Measurements from ENCODE around the gene MRTFB. TPM values are rescaled to one million over a fixed set of nuclear protein-coding genes. Genes with fewer than 3 reads are reported as not detected.

Gene MRTFB
- total and polyA plus RNA-seq, 2 of the 13 experiments (the other 11 are each of a cell fraction or from before 2014, with no cell fraction given), result 11.4 to 14.0 TPM

GRCh38 chr16:14072360-14072759 is 1.2 kb downstream of the MRTFB start:
- BruUV-seq (replicated peaks), result no TSS peak
- no peak overlapping the region for H2AFZ ChIP-seq (ENCODE audit: low read length)
- no peak for FAIRE-seq
- in situ Hi-C loops (cut with HindIII; ENCODE audit: extremely low pct_ligation_motif_present, low pct_unique_long_range_greater_than_20kb) (no loop called here), intact Hi-C loops (cut with micrococcal nuclease; ENCODE audit: unreplicated experiment) (loop anchor here (5.0 to 10.0 kb wide), 3 partner anchors 132 to 212 kb away; no protein-coding TSS in a partner anchor)
- peak overlapping the region; percentile 85 to 97 (median 93) for H3K4me3 ChIP-seq (replicated peaks in 1 of 3; ENCODE audit: insufficient read depth in 1 of 3, low read depth in 2 of 3, low read length in 3 of 3)
- no peaks in the 10 kb centered on the region; a peak in 1 of 5 replicates for H3K36me3 ChIP-seq (replicated peaks in 1 of 2; ENCODE audit: control insufficient read depth in 1 of 2, insufficient read depth in 2 of 2, low read length in 2 of 2)
- H3K79me2 ChIP-seq (ENCODE audit: insufficient read depth, low read length), result peaks cover 43% of the 10 kb centered on the region
- no peaks in the 10 kb centered on the region for H3K9me3 ChIP-seq (ENCODE audit: low read length)
- peaks cover 44% of the 10 kb centered on the region for H3K4me1 ChIP-seq (ENCODE audit: insufficient read depth, low read length)
- no peak for ATAC-seq
- H3K4me2 ChIP-seq (ENCODE audit: low read depth, low read length), result peak overlapping the region; percentile 99
- H4K20me1 ChIP-seq (ENCODE audit: insufficient read depth, low read length), result no peaks in the 10 kb centered on the region
- WGBS (ENCODE audit: low lambda C conversion rate), result 94% methylated on average over 6 of the region's 6 CpGs
- peak overlapping the region; percentile 82 for H3K9ac ChIP-seq (ENCODE audit: insufficient read depth, low read depth, low read length)
- CTCF ChIA-PET (ENCODE audit: low intra/inter-chr PET ratio, low total read pairs), result no interaction called here
- H3K27me3 ChIP-seq (ENCODE audit: control insufficient read depth in 1 of 2, insufficient read depth in 2 of 2, low read length in 2 of 2), result no peaks in the 10 kb centered on the region; a peak in 2 of 5 replicates
- peak overlapping the region; percentile 71 for H3K27ac ChIP-seq (ENCODE audit: extremely low read length, insufficient read depth, low read length)
- POLR2A ChIA-PET, result interaction anchor here (2.3 kb wide), 1 partner anchor 15 kb away, joined by 5 read pairs; no protein-coding TSS in a partner anchor
- DNase-seq (ENCODE audit: low spot score), result no peak
- TF ChIP-seq ZFP36L1 (CRISPR knock-in tag; IDR thresholded peaks at IDR 0.05) (0 out of 2 replicates have a peak, but pooled peaks have one; percentile 61), ATAD3A (CRISPR knock-in tag; IDR thresholded peaks at IDR 0.05) (no peak), KLF11 (CRISPR knock-in tag; IDR thresholded peaks at IDR 0.05) (no peak), ZNF121 (CRISPR knock-in tag; IDR thresholded peaks at IDR 0.05) (peak; percentile 94), CEBPB (IDR thresholded peaks at IDR 0.05; ENCODE audit: borderline replicate concordance, low read depth, low read length) (peak; percentile 42; the same call in 1 of the 2 replicates), SIX1 (CRISPR knock-in tag; IDR thresholded peaks at IDR 0.05; ENCODE audit: borderline replicate concordance) (no peak), ZNF382 (CRISPR knock-in tag; IDR thresholded peaks at IDR 0.05; ENCODE audit: borderline replicate concordance) (no peak), ZBTB38 (CRISPR knock-in tag; IDR thresholded peaks at IDR 0.05) (peak; percentile 46; the same call in 1 of the 2 replicates), JUND (CRISPR knock-in tag; IDR thresholded peaks at IDR 0.05) (peak; percentile 49; the same call in 1 of the 2 replicates), ZBTB21 (CRISPR knock-in tag; IDR thresholded peaks at IDR 0.05) (no peak), ZNF577 (CRISPR knock-in tag; IDR thresholded peaks at IDR 0.05; ENCODE audit: borderline replicate concordance, low read depth) (no peak), ZNF709 (CRISPR knock-in tag; IDR thresholded peaks at IDR 0.05) (no peak), ZNF460 (CRISPR knock-in tag; IDR thresholded peaks at IDR 0.05; ENCODE audit: borderline replicate concordance) (peak; percentile 98), SOX13 (IDR thresholded peaks at IDR 0.05) (no peak), SOX13 (CRISPR knock-in tag; conservative IDR thresholded peaks at IDR 0.05 in 1 of 2, IDR thresholded peaks at IDR 0.05 in 1 of 2) (no peak), ZNF878 (CRISPR knock-in tag; IDR thresholded peaks at IDR 0.05) (0 out of 2 replicates have a peak, but pooled peaks have one; percentile 32), ZNF292 (CRISPR knock-in tag; IDR thresholded peaks at IDR 0.05; ENCODE audit: borderline replicate concordance, low read depth) (0 out of 2 replicates have a peak, but pooled peaks have one; percentile 10), FOXK1 (CRISPR knock-in tag; IDR thresholded peaks at IDR 0.05; ENCODE audit: borderline replicate concordance, low read depth) (no peak)
- TF ChIP-seq, protein P1, sequence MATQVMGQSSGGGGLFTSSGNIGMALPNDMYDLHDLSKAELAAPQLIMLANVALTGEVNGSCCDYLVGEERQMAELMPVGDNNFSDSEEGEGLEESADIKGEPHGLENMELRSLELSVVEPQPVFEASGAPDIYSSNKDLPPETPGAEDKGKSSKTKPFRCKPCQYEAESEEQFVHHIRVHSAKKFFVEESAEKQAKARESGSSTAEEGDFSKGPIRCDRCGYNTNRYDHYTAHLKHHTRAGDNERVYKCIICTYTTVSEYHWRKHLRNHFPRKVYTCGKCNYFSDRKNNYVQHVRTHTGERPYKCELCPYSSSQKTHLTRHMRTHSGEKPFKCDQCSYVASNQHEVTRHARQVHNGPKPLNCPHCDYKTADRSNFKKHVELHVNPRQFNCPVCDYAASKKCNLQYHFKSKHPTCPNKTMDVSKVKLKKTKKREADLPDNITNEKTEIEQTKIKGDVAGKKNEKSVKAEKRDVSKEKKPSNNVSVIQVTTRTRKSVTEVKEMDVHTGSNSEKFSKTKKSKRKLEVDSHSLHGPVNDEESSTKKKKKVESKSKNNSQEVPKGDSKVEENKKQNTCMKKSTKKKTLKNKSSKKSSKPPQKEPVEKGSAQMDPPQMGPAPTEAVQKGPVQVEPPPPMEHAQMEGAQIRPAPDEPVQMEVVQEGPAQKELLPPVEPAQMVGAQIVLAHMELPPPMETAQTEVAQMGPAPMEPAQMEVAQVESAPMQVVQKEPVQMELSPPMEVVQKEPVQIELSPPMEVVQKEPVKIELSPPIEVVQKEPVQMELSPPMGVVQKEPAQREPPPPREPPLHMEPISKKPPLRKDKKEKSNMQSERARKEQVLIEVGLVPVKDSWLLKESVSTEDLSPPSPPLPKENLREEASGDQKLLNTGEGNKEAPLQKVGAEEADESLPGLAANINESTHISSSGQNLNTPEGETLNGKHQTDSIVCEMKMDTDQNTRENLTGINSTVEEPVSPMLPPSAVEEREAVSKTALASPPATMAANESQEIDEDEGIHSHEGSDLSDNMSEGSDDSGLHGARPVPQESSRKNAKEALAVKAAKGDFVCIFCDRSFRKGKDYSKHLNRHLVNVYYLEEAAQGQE (IDR thresholded peaks at IDR 0.05; ENCODE audit: borderline replicate concordance in 1 of 2, low read depth in 1 of 2, low read length in 2 of 2), result no peak
- TF ChIP-seq, protein P2, sequence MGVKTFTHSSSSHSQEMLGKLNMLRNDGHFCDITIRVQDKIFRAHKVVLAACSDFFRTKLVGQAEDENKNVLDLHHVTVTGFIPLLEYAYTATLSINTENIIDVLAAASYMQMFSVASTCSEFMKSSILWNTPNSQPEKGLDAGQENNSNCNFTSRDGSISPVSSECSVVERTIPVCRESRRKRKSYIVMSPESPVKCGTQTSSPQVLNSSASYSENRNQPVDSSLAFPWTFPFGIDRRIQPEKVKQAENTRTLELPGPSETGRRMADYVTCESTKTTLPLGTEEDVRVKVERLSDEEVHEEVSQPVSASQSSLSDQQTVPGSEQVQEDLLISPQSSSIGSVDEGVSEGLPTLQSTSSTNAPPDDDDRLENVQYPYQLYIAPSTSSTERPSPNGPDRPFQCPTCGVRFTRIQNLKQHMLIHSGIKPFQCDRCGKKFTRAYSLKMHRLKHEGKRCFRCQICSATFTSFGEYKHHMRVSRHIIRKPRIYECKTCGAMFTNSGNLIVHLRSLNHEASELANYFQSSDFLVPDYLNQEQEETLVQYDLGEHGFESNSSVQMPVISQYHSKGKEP (CRISPR knock-in tag; IDR thresholded peaks at IDR 0.05), result no peak

All from HepG2 (cell line).